OCI-LY7 (cell line): ENCODE results near the gene POLRMT. TPM values are rescaled to one million over a fixed set of nuclear protein-coding genes. Genes with fewer than 3 reads are reported as not detected.

ENCODE experiments used
- BruUV-seq: library from RNA; stranded (reverse); fragments of 400-500 nt; replicated peaks from 2 replicates; lab custom pipeline; 2021; lab: Mats Ljungman, UMichigan
- CTCF ChIA-PET: fragments of 300-600 bp; sonication (Branson Sonifier 250); formaldehyde crosslinking; loops from one replicate; lab custom pipeline; 2022; ENCODE audit warnings: antibody characterized with exemption; ENCODE audit not compliant: unreplicated experiment; lab: Charles Lee
- POLR2A ChIA-PET: fragments of 300-600 bp; sonication (Branson Sonifier 250); formaldehyde crosslinking; loops from one replicate; lab custom pipeline; 2022; ENCODE audit warnings: antibody characterized with exemption; lab: Charles Lee
- DNase-seq: peaks from one replicate; pipeline ENCODE4 v3.0.0-alpha.2; 2015; ENCODE audit warnings: low spot score
- H2AFZ ChIP-seq: fragments of 200-600 bp; sonication (generic), shearing (Covaris generic); 2 replicates; pipeline ENCODE4 v1.6.1; 2014; ENCODE audit warnings: mild to moderate bottlenecking, antibody characterized with exemption, low read length, moderate library complexity
- H3K27ac ChIP-seq: fragments of 200-600 bp; sonication (generic); 2 replicates; pipeline ENCODE4 v1.5.1; 2014; ENCODE audit warnings: mixed run types, low read depth, mild to moderate bottlenecking, moderate library complexity, low read length, inconsistent platforms; ENCODE audit not compliant: poor library complexity, severe bottlenecking
- H3K36me3 ChIP-seq: fragments of 200-600 bp; sonication (generic); 2 replicates; pipeline ENCODE4 v1.6.1; 2014; ENCODE audit warnings: mild to moderate bottlenecking, antibody characterized with exemption, low read length, moderate library complexity, mixed read lengths; ENCODE audit not compliant: insufficient read depth
- H3K4me1 ChIP-seq: fragments of 200-600 bp; sonication (generic); 2 replicates; pipeline ENCODE4 v1.5.1; 2014; ENCODE audit warnings: mild to moderate bottlenecking, low read length; ENCODE audit not compliant: insufficient read depth, poor library complexity, severe bottlenecking
- H3K4me2 ChIP-seq: fragments of 200-600 bp; sonication (generic); 2 replicates; pipeline ENCODE4 v1.6.1; 2014; ENCODE audit warnings: mild to moderate bottlenecking, low read length
- H3K4me3 ChIP-seq: fragments of 200-600 bp; sonication (generic); 2 replicates; pipeline ENCODE4 v1.5.1; 2014; ENCODE audit warnings: mild to moderate bottlenecking, low read depth, low read length; ENCODE audit not compliant: poor library complexity, severe bottlenecking
- H3K79me2 ChIP-seq: fragments of 200-600 bp; sonication (generic); 2 replicates; pipeline ENCODE4 v1.6.1; 2016; ENCODE audit warnings: low read depth, mild to moderate bottlenecking, low read length, moderate library complexity, mixed read lengths; ENCODE audit not compliant: insufficient read depth
- H3K9me2 ChIP-seq: fragments of 200-600 bp; sonication (generic); 2 replicates; pipeline ENCODE4 v1.6.1; 2016; ENCODE audit warnings: mild to moderate bottlenecking, low read length, mixed read lengths; ENCODE audit not compliant: insufficient read depth
- H3K9me3 ChIP-seq: fragments of 200-600 bp; sonication (generic); 2 replicates; pipeline ENCODE4 v1.6.1; 2014; ENCODE audit warnings: mild to moderate bottlenecking, mixed run types, low read length, mixed read lengths
- H4K20me1 ChIP-seq: fragments of 200-600 bp; sonication (generic); 2 replicates; pipeline ENCODE4 v1.6.1; 2014; ENCODE audit warnings: mild to moderate bottlenecking, antibody characterized with exemption, low read length, moderate library complexity, mixed read lengths; ENCODE audit not compliant: insufficient read depth
- EZH2phosphoT487 ChIP-seq: fragments of 200-600 bp; sonication (generic); IDR thresholded peaks from 2 replicates; pipeline ENCODE4 v1.6.1; 2018; ENCODE audit warnings: low read depth, borderline replicate concordance, mild to moderate bottlenecking, mixed run types, antibody characterized with exemption, low read length, moderate library complexity, mixed read lengths
- intact Hi-C: fragments of 100-400 bp; cut with micrococcal nuclease; formaldehyde crosslinking; loops from one replicate; pipeline ENCODE4 v1.10.0; 2022; ENCODE audit not compliant: unreplicated experiment
- total RNA-seq, 2 experiments: library from RNA; depleted of rRNA in 1 of 2; stranded (reverse); fragments of >200 nt in 1 of 2; shearing (Covaris generic) in 1 of 2; gene quantifications; 2 replicates each; pipeline ENCODE4 v1.2.3, GENCODE V29; 2014 to 2022
- TF ChIP-seq, protein P1 (sequence below): fragments of 200-600 bp; sonication (generic); conservative IDR thresholded peaks from 2 replicates; pipeline ENCODE4 v1.5.1; 2014; ENCODE audit warnings: mild to moderate bottlenecking, antibody characterized with exemption, low read length, moderate library complexity, mixed read lengths

Gene POLRMT
- total RNA-seq, 2 experiments from 2014 or later: 65.5 to 74.6 TPM

DNA sequence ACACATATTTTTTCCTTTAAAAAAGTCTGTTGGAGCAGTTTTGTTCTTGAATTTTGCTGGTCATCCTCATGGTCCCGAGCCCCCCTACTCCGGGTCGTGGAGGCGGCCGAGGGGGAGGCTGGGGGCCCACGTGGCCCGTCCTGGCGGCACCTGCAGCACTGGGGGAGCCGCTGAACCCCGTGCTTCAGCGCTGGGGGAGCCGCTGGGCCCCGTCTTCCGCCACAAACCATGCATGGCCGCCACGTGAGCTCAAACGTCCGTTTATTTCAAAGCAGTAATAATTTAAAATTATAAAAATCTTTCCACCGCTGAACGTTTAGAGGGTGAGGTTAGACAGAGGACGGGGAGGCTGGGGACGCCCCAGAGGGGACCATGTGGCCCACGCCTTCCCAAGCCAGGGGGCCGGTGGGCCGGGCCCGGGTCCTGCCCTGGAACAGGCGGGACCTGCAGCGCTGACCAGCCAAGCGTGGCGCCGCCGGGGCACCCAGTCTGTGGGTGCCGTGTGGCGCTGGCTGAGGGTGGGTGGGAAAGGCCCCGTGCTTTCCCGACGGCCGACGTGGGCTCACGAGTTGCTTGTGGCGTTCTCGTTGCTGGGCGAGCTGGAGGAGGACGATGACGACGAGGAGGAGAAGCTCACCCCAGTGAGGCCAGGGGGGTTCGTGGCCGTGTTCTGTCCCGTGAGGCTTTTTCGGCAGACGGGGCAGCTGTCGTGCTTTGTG lies 14.4 kb upstream of the POLRMT start:
- peaks cover 18% of the 10 kb centered on the region for H3K4me1 ChIP-seq
- H3K79me2 ChIP-seq: peaks cover 5% of the 10 kb centered on the region; the same call in 1 of the 2 replicates
- no peak overlapping the region for H3K4me3 ChIP-seq
- no peaks in the 10 kb centered on the region; the same call in 1 of the 2 replicates for H4K20me1 ChIP-seq
- TSS peak; percentile 91 for BruUV-seq
- ChIA-PET POLR2A (no interaction called here), CTCF (no interaction called here)
- H3K36me3 ChIP-seq: peaks cover 85% of the 10 kb centered on the region
- H3K27ac ChIP-seq: peak overlapping the region; percentile 59
- intact Hi-C loops: no loop called here
- TF ChIP-seq EZH2phosphoT487: no peak
- TF ChIP-seq, protein P1, sequence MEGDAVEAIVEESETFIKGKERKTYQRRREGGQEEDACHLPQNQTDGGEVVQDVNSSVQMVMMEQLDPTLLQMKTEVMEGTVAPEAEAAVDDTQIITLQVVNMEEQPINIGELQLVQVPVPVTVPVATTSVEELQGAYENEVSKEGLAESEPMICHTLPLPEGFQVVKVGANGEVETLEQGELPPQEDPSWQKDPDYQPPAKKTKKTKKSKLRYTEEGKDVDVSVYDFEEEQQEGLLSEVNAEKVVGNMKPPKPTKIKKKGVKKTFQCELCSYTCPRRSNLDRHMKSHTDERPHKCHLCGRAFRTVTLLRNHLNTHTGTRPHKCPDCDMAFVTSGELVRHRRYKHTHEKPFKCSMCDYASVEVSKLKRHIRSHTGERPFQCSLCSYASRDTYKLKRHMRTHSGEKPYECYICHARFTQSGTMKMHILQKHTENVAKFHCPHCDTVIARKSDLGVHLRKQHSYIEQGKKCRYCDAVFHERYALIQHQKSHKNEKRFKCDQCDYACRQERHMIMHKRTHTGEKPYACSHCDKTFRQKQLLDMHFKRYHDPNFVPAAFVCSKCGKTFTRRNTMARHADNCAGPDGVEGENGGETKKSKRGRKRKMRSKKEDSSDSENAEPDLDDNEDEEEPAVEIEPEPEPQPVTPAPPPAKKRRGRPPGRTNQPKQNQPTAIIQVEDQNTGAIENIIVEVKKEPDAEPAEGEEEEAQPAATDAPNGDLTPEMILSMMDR: no peak
- no peaks in the 10 kb centered on the region for H3K9me2 ChIP-seq
- peak; percentile 27 for DNase-seq
- H3K9me3 ChIP-seq: no peaks in the 10 kb centered on the region
- H2AFZ ChIP-seq: no peak overlapping the region
- 0 out of 2 replicates have a peak overlapping the region, but pooled peaks have one; percentile 20 for H3K4me2 ChIP-seq

DNA sequence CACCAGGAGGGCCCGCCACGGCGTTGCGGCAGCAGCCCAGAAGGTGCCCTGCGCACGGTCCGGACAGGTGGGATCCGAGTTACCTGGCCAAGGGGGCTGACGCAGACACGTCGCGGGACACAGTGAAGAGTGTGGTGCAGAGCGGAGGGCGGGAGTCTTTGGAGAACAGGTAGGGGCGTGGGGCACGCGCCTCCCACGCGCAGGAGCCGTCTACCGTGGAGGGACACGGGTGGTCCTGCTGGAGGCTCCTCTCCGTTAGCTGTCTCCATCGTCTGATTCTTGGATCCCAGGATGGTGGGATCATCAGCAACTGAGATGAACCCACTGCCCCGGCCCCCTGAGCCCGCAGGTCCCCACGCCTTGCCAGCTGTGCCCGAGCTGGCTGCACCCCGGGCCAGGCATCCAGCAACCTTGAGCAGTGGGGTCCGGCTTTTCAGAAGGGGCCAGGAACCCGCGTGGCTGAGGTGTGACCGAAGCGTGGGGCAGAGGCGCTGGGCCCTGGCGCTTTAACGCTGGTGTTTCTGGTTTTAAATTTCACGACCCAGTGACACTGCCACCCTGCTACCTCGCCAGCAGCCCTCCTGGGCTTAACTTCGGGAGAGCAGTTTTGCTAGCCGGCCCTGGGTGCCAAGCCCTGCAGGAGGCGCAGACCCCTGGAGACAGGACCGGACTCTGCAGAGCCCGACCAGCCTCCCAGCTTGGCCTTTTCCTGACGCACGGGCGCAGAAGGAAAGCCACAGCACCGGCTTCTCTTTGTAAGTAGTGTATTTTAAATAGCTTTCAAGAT lies 13.6 kb upstream of the POLRMT start:
- Histone ChIP-seq H3K79me2 (no peaks in the 10 kb centered on the region), H3K9me2 (no peaks in the 10 kb centered on the region), H3K27ac (peak overlapping the region; percentile 59), H3K9me3 (no peaks in the 10 kb centered on the region), H4K20me1 (no peaks in the 10 kb centered on the region), H3K36me3 (peaks cover 79% of the 10 kb centered on the region), H3K4me2 (no peak overlapping the region), H2AFZ (no peak overlapping the region), H3K4me1 (peaks cover 18% of the 10 kb centered on the region), H3K4me3 (no peak overlapping the region)
- DNase-seq: no peak
- intact Hi-C loops: no loop called here
- ChIA-PET POLR2A (no interaction called here), CTCF (no interaction called here)
- TF ChIP-seq, protein P1: no peak
- no peak for TF ChIP-seq EZH2phosphoT487
- BruUV-seq: no TSS peak
